Hepatic stellate cell (primary cell): ENCODE results near the gene GAK.

Experiments used
- DNase-seq: peaks from one replicate; pipeline ENCODE4 v3.0.0; 2011; ENCODE audit warnings: low spot score

GAK gene

GRCh38 chr4:869776-870175, 62.3 kb downstream of the GAK start:
- no peak for DNase-seq

- DNase-seq, result no peak
Measured at GRCh38 chr4:868421-868820, 63.7 kb downstream of the GAK start.

GRCh38 chr4:867526-868250, 64.4 kb downstream of the GAK start:
- no peak for DNase-seq

GRCh38 chr4:866761-867390, 65.2 kb downstream of the GAK start:
- DNase-seq, result no peak

DNA sequence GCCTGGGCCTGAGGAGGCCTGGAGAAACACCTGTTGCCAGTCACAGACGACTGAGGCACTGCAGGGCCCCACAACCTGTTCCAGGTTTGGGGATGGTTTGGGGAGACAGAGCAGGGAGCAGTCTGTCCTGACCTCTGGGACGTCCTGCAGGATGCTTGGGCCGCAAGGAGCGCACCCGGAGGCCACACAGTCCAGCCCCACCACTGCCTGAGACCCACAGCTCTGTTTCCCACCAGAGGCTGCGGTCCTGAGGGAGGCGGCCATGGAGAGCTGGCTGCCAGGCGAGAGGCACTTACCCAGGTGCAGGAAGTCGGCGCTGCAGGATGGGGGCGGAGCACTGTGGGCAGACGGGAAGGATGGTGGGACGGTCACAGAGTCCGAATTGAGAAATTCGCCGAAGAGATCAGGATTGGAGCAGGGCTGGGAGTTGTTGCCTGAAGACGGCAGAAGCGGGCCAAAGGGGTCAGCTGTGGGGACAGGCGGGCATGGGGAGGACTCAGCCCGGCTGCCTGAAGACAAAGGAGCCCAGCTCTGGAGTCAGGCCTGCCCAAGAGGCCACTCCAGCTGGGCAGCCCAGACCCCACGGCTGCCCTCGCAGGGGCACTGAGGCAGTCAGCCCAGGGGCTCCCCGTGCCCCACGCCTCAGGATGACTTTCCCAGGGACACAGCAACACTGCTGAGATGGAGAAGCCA, 65.9 kb downstream of the GAK start:
- DNase-seq, result no peak

- no peak for DNase-seq
Measured at GRCh38 chr4:865572-865971, 66.5 kb downstream of the GAK start.

GRCh38 chr4:865121-865465, 67.0 kb downstream of the GAK start:
- DNase-seq, result no peak

DNA sequence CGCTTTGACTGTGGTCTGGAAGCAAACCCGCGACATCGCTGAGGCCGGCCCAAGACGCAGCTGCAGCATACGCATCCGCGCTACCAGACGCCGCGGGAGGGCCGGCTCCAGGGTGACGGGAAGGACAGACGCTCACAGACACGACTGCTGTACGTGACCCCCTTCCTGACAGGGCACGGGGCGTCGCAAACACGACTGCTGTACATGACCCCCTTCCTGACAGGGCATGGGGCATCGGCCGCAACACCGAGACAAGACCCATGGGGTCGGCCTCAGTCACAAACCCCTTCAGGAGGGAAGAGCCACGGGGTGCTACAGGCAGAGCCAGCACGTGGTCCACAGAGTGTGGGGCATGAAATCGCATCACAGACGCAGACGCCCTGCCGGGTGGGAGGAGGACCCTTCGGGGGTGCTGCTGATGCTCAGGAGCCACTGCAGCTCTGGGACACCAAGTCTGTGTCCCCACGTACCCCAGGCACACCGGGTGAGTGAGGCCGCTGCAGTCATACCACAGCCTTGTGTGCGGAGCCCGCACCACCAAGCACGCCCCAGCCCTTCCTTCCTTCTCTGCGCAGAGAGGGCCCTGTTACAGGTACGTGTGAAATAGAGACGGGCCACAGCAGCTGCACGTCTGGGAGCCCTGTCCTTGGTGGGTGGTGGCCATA, 67.5 kb downstream of the GAK start:
- DNase-seq, result no peak

GRCh38 chr4:860561-860960, 71.6 kb downstream of the GAK start:
- DNase-seq, result no peak

DNA sequence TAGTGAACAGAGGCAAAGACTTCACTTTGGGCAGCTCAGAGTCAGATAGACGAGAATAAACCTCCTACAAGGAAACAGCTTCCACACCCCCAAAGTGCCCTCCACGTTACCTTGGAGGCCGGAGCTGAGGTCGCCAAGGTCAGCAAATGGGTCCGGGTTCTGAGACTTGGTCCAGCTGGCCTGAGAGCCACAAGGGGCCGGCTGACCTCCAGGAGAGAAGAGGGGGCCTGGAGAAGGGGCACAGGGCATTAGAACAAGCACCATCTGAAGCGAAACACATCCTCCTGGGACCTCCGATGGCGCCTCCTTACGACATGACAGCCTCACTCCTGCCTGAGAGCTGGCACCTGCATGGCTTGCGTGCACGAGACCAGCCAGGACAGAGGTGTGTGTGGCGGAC, 72.6 kb downstream of the GAK start:
- DNase-seq, result no peak

GRCh38 chr4:858831-859451, 73.2 kb downstream of the GAK start:
- no peak for DNase-seq

DNA sequence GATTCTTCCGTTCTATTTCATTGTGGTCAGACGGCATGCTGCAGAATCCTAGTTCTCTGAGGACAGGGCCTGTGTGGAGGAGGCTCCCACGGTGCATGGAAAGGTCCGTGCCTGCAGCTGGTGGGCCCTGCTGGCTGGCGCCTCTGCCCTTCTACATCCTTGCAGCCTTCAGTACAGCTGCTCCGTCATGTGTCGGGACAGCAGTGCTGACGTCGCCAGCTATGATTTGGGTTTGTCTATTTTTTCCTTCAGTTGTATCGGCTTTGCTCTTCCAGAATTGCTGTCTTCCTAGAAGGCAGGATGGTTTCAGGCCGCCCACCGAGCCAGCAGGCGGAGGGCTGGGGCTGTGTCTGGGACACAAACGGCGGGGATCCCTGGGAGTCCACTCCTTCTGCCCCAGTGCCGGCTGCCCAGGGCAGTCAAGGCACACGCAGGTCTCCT, 74.1 kb downstream of the GAK start:
- no peak for DNase-seq

- no peak for DNase-seq
Measured at GRCh38 chr4:857461-857860, 74.7 kb downstream of the GAK start.

GRCh38 chr4:856225-856901, 75.8 kb downstream of the GAK start:
- no peak for DNase-seq

- no peak for DNase-seq
Measured at GRCh38 chr4:855880-856224, 76.3 kb downstream of the GAK start.

DNA sequence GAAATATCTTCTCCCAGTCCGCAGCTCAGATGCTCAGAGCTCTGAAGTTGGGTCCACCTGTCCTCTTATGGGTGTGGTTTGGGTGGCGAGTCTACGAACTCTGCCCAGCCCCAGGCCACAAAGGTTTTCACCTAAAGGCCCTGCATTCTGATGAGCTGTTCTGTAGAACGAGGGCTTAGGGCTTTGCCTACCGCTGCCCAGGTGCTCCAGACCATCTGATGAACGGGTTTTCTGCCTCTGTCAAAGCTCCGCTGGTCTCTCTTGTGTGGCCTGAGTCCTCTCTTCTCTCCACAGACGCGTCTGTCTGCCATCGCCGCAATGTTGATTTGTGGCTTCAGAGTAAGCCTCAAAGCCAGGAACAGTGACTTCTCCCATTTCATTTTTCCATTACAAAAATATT, 77.8 kb downstream of the GAK start:
- DNase-seq, result no peak

GRCh38 chr4:853416-853781, 78.7 kb downstream of the GAK start:
- no peak for DNase-seq

DNA sequence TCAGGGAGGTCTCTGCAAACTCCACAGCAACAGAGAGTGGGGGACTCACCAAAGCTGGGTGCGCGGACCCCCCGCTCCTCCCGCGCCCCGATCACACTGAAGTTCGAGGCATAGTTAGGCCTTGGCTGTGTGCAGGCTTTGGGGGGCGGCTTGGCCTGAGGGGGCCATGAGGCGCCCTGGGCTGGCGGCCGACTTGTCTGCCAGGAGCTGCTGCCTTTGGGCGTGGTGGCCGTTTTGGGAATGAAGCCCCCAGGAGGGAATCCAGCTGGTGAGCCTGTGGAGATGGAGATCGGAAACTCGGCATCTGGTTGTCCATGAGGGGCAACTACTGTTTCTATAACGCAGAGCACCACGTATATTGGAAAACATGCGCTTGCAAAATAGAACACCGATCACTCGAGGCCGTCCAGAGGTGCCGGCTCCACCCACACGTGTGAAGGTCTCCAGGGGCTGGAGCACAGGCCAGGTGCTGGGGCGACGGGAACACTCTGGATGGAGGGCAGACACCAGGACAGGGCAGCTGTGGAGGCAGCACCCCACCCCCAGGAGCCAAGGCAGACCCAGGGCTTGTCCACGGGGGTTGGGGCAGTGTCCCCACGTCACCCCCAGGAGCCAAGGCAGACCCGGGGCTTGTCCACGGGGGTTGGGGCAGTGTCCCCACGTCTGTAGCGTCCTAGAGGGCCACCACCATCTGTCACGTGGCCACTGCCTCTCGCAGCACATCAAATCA, 80.2 kb downstream of the GAK start:
- no peak for DNase-seq

GRCh38 chr4:850323-850945, 81.7 kb downstream of the GAK start:
- DNase-seq, result no peak

DNA sequence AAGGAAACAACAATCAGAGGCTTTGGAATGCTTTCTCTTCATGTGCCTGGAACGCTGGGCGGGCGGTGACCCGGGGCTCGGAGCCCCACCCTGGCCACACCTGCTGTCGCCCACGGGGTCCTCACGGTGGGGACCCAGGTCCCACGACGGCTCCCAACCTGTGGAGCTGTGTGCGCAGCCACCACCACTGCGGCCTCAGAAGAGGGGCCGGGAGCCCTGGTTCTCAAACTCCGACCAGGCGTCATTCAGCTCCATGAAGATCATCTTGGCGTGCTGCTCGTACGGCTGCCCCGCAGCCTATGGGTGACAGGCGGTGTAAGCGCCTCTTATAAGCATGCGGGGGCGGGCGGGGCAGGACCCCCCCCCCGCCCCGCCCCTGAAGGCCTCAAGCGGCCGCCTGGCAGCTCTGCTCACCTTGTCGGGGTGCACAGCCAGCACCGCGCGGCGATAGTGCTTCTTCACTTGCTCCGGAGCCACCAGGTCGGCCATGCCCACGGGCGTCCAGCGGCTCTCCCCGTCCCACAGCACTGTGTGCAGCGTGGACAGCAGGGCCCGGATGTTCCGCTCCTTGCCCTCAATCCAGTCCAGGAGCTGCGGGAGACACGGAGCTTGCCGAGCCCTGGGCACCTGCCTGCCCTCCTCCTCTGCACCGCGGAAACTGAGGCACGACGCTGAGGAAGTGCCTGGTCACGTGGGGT, 82.5 kb downstream of the GAK start:
- no peak for DNase-seq
